Left ventricle myocardium inferior (tissue), 1 donor: ENCODE data around the gene NRIP1. TPM values are rescaled to one million over a fixed set of nuclear protein-coding genes. Genes with fewer than 3 reads are reported as not detected.

Source experiments
- DNase-seq: peaks from one replicate; pipeline ENCODE4 v3.0.0-alpha.2; 2020
- H3K27ac ChIP-seq: fragments of 200-600 bp; replicated peaks from 2 replicates; pipeline ENCODE4 v1.8.0; 2021
- H3K27me3 ChIP-seq: fragments of 200-600 bp; 2 replicates; pipeline ENCODE4 v1.8.0; 2021; ENCODE audit warnings: low read depth
- H3K36me3 ChIP-seq: fragments of 200-600 bp; 2 replicates; pipeline ENCODE4 v1.8.0; 2021
- H3K4me1 ChIP-seq: fragments of 200-600 bp; 2 replicates; pipeline ENCODE4 v1.8.0; 2021
- H3K4me3 ChIP-seq: fragments of 200-600 bp; 2 replicates; pipeline ENCODE4 v1.8.0; 2021; ENCODE audit warnings: mild to moderate bottlenecking, moderate library complexity
- H3K9me3 ChIP-seq: fragments of 200-600 bp; replicated peaks from 2 replicates; pipeline ENCODE4 v1.8.0; 2021
- intact Hi-C: fragments of 100-400 bp; cut with micrococcal nuclease; formaldehyde crosslinking; loops from one replicate; pipeline ENCODE4 v1.11.0; 2022
- total RNA-seq: library from RNA; stranded (reverse); fragmentation: NEBNext Ultra II Directional; extraction: Animal tissue kit (Norgen Biotek cat#: 25700); gene quantifications from one replicate; pipeline ENCODE4 v1.2.1, GENCODE V29; 2021
- TF ChIP-seq, protein P1 (sequence below): fragments of 200-600 bp; IDR thresholded peaks from 2 replicates; pipeline ENCODE4 v1.8.0; 2021; ENCODE audit warnings: antibody characterized with exemption, mild to moderate bottlenecking, borderline replicate concordance
- donor health status: DM: no; HTN: yes; CAD: no; lungs with severe emphysema.

The NRIP1 gene
- total RNA-seq, 1 donor from 2014 or later: 16.8 TPM

DNA sequence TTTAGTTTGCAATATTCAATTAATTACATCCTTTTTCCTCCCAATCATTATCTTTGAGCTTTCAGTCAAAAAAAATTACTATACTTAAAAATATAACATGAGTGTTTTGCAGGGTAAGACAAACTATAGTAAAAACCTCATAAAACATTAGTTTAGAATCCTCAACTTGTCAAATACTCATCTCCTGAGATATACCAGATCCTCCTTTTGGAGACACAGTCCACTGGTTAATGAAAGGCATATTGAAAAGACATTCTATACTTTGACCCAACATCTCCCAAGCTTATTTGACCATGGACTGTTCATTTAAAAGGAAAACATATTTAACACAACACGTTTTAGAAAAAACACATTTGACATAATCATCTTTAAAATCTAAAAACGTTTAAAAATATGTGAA is 52.8 kb downstream of the NRIP1 start:
- Histone ChIP-seq H3K4me3 (no peak overlapping the region), H3K9me3 (no peaks in the 10 kb centered on the region), H3K36me3 (no peaks in the 10 kb centered on the region), H3K27me3 (no peaks in the 10 kb centered on the region), H3K27ac (no peak overlapping the region), H3K4me1 (peaks cover 11% of the 10 kb centered on the region)
- TF ChIP-seq, protein P1, sequence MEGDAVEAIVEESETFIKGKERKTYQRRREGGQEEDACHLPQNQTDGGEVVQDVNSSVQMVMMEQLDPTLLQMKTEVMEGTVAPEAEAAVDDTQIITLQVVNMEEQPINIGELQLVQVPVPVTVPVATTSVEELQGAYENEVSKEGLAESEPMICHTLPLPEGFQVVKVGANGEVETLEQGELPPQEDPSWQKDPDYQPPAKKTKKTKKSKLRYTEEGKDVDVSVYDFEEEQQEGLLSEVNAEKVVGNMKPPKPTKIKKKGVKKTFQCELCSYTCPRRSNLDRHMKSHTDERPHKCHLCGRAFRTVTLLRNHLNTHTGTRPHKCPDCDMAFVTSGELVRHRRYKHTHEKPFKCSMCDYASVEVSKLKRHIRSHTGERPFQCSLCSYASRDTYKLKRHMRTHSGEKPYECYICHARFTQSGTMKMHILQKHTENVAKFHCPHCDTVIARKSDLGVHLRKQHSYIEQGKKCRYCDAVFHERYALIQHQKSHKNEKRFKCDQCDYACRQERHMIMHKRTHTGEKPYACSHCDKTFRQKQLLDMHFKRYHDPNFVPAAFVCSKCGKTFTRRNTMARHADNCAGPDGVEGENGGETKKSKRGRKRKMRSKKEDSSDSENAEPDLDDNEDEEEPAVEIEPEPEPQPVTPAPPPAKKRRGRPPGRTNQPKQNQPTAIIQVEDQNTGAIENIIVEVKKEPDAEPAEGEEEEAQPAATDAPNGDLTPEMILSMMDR: no peak
- intact Hi-C loops: no loop called here
- DNase-seq: no peak

- no peaks in the 10 kb centered on the region for H3K9me3 ChIP-seq
- peaks cover 24% of the 10 kb centered on the region for H3K4me1 ChIP-seq
- no peak for DNase-seq
- H3K36me3 ChIP-seq: no peaks in the 10 kb centered on the region
- TF ChIP-seq, protein P1: no peak
- H3K27ac ChIP-seq: no peak overlapping the region
- intact Hi-C loops: no loop called here
- no peaks in the 10 kb centered on the region for H3K27me3 ChIP-seq
- no peak overlapping the region for H3K4me3 ChIP-seq
These were observed 54.2 kb downstream of the NRIP1 start for GRCh38 chr21:15010645-15011044.

- H3K4me3 ChIP-seq: no peak overlapping the region
- H3K36me3 ChIP-seq: no peaks in the 10 kb centered on the region
- peaks cover 31% of the 10 kb centered on the region for H3K4me1 ChIP-seq
- H3K27me3 ChIP-seq: no peaks in the 10 kb centered on the region
- intact Hi-C loops: no loop called here
- TF ChIP-seq, protein P1: no peak
- DNase-seq: no peak
- H3K9me3 ChIP-seq: no peaks in the 10 kb centered on the region
- H3K27ac ChIP-seq: no peak overlapping the region
These were observed 54.9 kb downstream of the NRIP1 start for GRCh38 chr21:15009837-15010363.

DNA sequence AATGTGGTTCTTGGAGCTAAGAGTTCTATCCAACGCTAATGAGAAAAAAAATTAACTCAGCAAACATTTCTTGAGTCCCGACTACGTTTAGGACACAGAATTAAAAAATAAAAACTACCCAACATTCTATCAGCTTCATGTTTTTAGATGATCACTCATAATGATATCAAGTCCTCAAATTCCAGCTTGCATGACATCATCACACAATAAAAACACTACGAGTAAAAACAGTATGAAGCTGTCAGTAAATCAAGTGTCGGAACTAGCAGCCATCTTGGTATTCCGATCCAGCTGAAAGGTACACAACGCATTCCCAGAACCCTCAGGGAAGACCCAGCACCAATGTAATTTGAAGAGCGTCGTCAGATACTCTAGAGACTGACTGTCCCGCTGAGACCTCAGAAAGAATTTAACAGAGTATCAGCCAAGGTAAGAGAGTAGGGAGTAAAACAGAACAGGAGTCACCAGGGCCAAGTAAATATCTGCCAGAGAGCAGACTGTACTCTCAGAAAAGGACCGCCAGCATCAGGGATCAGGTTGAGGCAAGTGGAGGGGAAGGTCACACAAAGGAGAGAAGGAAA is 57.0 kb downstream of the NRIP1 start:
- TF ChIP-seq, protein P1: no peak
- Histone ChIP-seq H3K4me1 (peaks cover 52% of the 10 kb centered on the region), H3K27me3 (no peaks in the 10 kb centered on the region), H3K4me3 (no peak overlapping the region), H3K36me3 (no peaks in the 10 kb centered on the region), H3K27ac (no peak overlapping the region), H3K9me3 (no peaks in the 10 kb centered on the region)
- intact Hi-C loops: no loop called here
- DNase-seq: no peak

- no peaks in the 10 kb centered on the region for H3K9me3 ChIP-seq
- no peaks in the 10 kb centered on the region for H3K27me3 ChIP-seq
- no peak for DNase-seq
- H3K27ac ChIP-seq: peak overlapping the region; percentile 10
- intact Hi-C loops: no loop called here
- H3K36me3 ChIP-seq: no peaks in the 10 kb centered on the region
- peaks cover 62% of the 10 kb centered on the region for H3K4me1 ChIP-seq
- TF ChIP-seq, protein P1: no peak
- no peak overlapping the region for H3K4me3 ChIP-seq
These were observed 58.1 kb downstream of the NRIP1 start for GRCh38 chr21:15006594-15007230.
